Measurements from ENCODE around the gene OPN3. TPM values are rescaled to one million over a fixed set of nuclear protein-coding genes. Genes with fewer than 3 reads are reported as not detected.
A peak's percentile ranks its signal among the peaks of the same experiment; 100 is the strongest.

Gene OPN3
- total RNA-seq, 1 donor, result 47.5 TPM

- TF ChIP-seq, protein P1, sequence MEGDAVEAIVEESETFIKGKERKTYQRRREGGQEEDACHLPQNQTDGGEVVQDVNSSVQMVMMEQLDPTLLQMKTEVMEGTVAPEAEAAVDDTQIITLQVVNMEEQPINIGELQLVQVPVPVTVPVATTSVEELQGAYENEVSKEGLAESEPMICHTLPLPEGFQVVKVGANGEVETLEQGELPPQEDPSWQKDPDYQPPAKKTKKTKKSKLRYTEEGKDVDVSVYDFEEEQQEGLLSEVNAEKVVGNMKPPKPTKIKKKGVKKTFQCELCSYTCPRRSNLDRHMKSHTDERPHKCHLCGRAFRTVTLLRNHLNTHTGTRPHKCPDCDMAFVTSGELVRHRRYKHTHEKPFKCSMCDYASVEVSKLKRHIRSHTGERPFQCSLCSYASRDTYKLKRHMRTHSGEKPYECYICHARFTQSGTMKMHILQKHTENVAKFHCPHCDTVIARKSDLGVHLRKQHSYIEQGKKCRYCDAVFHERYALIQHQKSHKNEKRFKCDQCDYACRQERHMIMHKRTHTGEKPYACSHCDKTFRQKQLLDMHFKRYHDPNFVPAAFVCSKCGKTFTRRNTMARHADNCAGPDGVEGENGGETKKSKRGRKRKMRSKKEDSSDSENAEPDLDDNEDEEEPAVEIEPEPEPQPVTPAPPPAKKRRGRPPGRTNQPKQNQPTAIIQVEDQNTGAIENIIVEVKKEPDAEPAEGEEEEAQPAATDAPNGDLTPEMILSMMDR (IDR thresholded peaks at IDR 0.05; ENCODE audit: insufficient read depth, low read depth, low read length), result no peak
- no peak overlapping the region for H3K4me3 ChIP-seq (ENCODE audit: low read depth, low read length)
- no peak for DNase-seq (ENCODE audit: low read depth)
These were observed 17.5 kb downstream of the OPN3 start for GRCh38 chr1:241622669-241623068.

DNA sequence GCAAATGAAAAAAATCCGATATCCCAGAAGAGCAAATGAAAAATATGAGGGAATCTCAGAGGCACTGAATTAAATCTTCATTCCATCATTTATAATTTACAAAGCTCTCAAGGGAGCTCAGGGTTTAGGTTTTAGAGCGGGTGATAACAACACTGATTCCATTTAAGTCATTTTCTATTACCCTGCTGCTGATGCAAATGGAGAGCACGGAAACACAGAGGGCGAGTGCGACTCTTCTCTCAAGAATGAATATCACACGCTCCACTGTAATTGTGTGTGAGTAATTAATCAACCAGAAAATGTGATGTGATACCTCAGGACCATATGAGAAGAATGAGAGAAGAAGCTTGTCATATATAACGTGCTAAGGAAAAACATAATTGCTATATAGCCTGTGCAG, 22.7 kb downstream of the OPN3 start:
- no peak overlapping the region for H3K4me3 ChIP-seq (ENCODE audit: low read depth, low read length)
- TF ChIP-seq, protein P1 (IDR thresholded peaks at IDR 0.05; ENCODE audit: insufficient read depth, low read depth, low read length), result no peak
- DNase-seq (ENCODE audit: low read depth), result no peak

DNA sequence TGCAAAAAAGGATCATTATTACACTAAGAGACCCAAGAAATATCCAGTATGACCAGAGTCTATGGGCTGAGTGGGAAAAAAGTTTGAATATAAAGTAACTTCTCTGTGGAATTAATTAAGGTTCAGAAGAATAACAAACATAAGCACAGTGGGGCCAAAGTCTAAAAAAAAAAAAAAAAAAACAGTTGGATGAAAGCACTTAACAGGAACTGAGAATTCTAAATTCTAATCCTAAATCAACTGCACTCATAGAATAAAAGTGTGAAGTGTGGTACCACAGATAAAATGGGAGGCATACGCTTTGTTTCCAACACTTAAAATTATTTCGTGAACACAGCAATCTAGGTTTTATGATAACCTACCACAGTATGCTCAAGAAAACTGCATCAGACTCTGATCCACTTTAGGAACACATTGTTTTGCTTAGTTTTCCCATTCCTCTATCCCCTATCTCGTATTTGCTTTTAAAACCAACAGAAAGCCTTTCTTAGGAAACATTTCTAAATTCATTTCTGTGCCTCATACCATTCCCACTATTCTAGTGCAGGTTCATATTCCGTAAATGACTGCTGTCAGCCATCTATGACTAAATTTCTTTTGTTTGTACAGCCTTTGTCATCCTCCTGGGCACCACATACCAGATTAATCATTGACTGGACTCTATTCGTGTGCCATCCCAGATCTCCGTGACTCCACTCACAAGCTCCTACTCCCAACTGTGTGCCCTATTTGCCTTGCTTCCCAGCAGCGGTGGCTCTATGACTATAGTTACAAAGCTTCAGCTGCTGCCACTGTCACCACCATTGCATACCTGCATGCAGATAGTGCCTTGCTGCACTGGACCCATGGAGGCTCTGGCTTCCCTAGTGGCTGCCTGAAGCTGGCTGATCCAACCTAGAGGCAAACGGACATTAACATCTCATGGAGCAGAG, 24.9 kb downstream of the OPN3 start:
- TF ChIP-seq, protein P1 (IDR thresholded peaks at IDR 0.05; ENCODE audit: insufficient read depth, low read depth, low read length), result no peak
- no peak overlapping the region for H3K4me3 ChIP-seq (ENCODE audit: low read depth, low read length)
- DNase-seq (ENCODE audit: low read depth), result no peak

DNA sequence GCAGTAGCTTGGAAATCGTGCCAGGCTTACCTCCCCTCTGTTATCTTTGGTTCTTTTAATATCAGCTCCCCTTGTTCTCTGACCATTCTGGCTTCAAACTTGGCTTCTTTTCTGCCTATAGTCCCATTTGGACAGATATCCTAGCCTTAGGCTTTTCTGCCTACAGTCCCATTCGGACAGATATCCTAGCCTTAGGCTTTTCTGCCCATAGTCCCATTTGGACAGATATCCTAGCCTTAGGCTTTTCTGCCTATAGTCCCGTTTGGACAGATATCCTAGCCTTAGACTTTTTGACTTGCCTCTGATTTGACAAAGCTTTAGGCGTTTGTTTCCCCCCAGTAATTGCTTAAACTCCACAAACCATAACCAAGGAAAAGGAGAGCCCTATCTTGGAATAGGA, 25.6 kb downstream of the OPN3 start:
- H3K4me3 ChIP-seq (ENCODE audit: low read depth, low read length), result no peak overlapping the region
- DNase-seq (ENCODE audit: low read depth), result no peak
- TF ChIP-seq, protein P1 (IDR thresholded peaks at IDR 0.05; ENCODE audit: insufficient read depth, low read depth, low read length), result no peak

DNA sequence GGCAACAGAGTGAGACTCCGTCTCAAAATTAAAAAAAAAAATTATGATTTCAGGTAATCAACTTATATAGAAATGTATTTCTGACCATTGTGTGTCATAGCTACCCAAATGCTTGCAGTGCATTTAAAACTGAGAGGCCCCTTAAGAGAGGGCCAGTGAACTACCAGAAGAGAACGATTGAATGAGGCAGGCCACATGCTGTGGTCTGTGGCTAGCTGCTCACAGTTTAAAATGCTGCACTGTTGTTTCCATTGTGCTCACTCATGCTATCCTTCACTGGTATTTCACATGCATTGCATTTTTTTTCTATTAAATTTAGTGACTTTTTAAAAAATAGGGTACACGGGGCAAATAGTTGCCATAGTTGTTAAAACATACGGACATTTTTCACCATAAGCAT, 26.0 kb downstream of the OPN3 start:
- H3K4me3 ChIP-seq (ENCODE audit: low read depth, low read length), result no peak overlapping the region
- no peak for DNase-seq (ENCODE audit: low read depth)
- TF ChIP-seq, protein P1 (IDR thresholded peaks at IDR 0.05; ENCODE audit: insufficient read depth, low read depth, low read length), result no peak

DNA sequence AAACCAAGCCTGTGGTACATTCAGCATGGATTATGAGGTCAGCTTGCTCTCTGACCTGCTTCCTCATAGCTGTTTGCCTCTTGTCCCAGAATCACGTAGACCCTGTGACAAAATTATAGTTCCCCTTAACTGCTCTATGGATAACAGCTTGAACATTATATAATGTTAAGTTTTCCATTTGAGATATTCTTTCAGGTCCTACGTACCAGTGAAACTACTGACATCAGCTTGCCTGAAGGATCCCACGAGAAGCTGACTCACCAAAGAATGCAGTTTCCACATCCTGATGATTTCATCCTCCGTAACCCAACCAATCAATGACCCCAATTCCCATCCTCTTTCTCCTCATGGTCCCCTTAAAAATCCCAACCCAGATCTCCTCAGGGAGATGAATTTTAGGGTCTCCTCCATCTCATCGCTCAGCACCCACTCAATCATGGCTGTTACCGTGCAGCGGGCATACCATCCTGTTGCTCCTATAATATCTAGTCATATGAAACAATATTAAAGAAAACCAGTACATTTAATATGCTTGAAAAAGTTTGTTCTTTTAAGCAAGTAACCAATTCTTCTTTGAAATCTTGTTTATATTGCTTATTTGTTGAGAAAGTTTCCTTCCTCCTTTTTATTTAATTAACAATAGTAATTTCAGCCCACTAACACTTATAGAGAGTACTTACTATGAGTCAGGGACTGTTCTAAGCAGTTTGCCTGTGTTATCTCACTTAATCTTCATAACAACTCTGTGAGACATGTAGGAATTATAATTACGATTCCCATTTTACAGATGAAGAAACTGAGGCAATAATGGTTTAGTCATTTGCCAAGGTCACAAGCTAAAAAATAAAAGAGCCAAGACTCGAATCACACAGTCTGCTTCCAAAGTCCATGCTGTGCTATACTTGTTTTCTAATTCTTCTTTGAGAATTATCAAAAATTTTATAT, 27.4 kb downstream of the OPN3 start:
- H3K4me3 ChIP-seq (ENCODE audit: low read depth, low read length), result no peak overlapping the region

More for the DNA sequence above, 27.4 kb downstream of the OPN3 start:
- peak; percentile 92 for DNase-seq (ENCODE audit: low read depth)
- TF ChIP-seq, protein P1 (IDR thresholded peaks at IDR 0.05; ENCODE audit: insufficient read depth, low read depth, low read length), result no peak

All from fibroblast of villous mesenchyme (primary cell).